ENCODE measurements around the gene SUGP2.
"Not testable (repeated sequence)": the region's sequence is repeated elsewhere in the genome, so short reads cannot be mapped to it uniquely, and the experiment has no call there.

Gene SUGP2

DNA sequence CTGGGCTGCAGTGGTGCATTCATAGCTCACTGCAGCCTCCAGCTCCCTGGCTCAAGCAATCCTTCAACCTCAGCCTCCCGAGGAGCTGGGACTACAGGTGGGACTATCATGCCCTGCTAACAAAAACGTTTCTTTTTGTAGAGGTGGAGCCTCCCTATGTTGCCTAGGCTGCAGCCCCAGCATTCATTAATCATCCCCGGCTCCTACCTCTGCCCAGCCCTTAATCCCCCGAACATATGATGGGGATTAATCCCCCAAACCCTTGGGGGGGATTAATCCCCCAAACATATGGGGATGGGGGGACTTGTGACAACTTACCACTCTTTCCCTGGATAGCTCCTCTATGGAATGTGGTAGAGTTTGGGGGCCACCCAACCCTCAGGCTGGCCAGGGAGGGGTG is 45.9 kb downstream of the SUGP2 start:
- DNase-seq = no peak

DNA sequence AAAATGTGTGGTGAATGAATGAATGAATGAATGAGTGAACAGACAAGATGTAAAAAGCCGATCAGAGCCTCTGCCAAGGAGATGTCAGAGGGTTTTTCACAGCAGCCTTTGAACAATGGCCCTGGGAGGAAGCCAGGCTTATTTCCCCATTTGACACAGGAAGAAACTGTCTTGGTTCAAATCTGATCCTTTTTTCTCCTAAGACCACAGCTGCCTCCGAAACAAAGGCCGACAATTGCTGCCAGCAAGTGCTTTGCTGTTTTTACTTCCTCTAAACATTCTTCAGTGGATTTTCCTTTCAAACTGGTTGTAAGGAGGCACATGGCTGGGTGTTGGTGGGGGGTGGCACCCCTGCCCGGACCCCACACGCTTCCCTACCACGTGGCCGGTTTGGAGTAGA is 48.1 kb downstream of the SUGP2 start:
- DNase-seq = no peak

DNA sequence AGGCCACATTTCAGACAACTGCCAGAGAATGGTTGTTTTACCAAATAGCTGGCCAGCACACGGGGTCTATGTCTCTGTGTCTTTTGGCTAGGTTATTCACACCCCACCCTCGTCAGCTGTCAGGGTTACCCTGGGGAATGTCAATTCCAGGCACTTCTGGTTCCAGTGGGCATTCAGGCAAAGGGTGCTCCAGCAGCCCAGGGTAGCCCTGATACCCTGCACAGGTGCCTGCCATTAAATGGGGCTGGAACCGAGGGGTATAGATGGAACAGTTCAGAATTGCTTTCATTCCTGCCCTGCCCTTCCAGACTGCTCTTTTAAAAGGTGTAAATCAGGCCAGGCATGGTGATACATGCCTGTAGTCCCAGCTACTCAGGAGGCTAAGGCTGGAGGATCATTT is 49.1 kb downstream of the SUGP2 start:
- DNase-seq = no peak

DNA sequence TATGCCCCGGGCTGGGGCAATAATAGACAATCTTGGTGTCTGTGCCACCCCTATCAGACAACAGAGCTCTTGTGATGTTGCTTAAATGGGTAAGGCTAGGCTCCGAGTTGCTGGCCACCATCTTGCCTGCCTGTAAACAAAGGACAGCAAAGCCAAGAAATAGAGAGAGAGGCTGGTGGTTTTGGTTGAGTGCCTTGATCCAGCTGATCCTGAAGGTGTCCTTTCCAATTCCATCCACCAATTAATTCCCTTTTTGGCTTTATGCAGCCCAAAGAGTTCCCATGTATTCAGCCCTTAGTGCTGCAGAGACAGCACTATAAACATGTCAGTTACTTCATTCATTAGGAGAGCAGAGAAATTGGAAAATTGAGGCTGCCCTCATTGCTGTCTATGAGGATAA is 50.6 kb downstream of the SUGP2 start:
- no peak for DNase-seq

DNA sequence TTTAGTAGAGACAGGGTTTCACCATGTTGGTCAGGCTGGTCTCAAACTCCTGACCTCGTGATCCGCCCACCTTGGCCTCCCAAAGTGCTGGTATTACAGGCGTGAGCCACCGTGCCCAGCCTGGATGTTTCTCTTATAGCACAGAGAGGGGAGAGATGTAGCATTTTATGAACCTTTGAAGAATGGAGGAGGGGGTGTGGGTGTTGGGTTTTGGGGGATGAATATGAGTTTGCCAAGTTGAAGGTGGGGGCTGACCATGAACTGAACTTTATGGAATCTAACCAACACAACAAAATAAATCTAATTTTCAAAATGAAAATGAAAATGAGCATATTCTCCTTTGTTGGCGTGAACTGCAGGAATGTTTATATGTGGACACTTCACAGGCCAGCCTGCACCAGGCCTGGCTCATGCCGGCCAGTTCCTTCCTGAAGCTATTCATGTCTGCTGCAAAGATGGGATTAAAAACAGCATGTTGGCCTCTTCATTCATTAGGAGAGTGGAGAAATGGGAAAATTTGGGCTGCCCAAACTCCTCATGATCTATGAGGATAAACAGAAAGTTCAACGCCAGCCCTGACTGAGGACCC is 52.8 kb downstream of the SUGP2 start:
- no peak for DNase-seq

DNA sequence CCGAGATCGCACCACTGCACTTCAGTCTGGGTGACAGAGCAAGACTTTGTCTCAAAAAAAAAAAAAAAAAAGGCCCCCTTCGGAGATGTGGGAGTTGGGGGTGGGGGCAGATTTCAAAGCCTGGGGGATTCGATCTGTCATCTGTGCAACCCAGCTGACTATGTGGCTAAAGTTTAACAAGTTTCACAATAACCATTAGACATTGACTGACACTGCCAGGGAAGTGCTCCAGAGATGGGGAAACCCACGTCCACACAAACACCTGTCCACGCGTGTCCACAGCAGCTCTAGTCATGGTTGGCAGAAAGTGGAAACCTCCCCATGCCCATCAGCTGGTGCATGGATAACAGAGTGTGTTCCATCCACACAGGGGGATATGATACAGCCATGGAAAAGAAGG is 54.7 kb downstream of the SUGP2 start:
- no peak for DNase-seq

DNA sequence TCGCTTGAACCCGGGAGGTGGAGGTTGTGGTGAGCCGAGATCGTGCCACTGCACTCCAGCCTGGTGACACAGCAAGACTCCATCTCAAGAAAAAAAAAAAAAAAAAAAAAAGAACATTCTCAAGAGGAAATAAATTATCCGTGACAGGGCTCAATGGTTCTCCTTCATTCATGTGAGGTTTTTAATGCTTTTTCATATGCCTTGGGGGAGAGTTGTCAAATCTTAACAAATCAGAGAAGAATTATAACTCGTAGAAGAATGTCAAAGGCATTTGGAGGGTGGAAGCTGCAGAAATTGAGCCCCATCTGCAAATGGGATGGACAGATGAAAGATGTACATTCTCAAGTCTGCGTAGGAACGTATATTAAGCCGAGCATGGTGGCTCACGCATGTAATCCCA is 57.4 kb downstream of the SUGP2 start:
- DNase-seq = no peak

DNA sequence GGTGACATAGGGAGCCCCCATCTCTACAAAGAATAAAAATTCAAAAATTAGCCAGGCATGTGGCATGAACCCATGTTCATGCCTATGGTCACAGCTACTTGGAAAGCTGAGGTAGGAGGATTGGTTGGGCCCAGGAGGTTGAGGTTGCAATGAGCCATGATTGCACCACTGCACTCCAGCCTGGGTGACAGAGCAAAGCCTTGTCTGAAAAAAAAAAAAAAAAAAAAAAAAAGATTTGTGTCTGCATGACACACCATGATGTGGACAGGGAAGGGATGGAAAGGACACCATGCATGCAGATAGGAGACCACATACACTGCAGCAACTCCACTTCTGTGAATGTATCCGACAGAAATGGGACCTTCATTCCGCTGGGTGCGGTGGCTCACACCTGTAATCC is 58.3 kb downstream of the SUGP2 start:
- DNase-seq = no peak

DNA sequence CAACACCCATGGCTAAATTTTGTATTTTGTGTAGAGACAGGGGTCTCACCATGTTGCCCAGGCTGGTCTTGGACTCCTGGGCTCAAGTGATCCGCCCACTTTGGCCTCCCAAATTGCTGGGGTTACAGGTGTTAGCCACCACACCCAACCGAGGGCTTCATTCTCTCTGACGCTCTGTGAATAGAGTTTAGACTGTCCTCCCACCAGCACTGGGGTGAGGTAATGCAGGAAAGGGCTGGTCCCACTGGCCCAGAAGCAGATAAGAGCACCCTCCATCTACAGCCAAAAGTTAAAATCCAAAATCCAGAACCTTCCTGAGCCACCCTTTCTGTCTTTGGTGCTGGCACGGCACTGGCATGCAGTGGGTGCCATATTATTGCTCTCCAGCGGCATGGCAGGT is 60.5 kb downstream of the SUGP2 start:
- DNase-seq = no peak

DNA sequence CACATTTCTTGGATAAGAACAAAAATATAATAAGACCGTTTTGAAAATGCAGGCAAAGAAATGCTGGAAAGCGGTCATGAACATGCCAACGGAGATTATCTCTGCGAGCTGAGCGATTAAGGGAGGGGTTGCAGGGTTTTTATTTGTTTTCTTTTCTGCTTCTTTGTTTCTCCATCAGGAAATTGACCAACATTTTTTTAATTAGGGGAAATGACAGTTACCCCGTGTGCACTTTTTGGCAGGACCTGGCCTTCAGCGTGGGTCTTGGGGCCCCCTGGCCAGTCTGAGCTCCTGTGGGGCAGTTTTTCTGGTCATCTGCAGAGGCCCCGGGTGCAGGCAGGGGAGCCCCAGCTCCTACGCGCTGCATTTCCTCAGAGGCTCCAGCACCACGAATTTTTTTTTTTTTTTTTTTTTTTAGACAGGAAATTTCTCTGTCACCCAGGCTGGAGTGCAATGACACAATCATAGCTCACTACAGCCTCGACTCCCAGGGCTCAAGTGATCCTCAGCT is 61.0 kb downstream of the SUGP2 start:
- no peak for DNase-seq

DNA sequence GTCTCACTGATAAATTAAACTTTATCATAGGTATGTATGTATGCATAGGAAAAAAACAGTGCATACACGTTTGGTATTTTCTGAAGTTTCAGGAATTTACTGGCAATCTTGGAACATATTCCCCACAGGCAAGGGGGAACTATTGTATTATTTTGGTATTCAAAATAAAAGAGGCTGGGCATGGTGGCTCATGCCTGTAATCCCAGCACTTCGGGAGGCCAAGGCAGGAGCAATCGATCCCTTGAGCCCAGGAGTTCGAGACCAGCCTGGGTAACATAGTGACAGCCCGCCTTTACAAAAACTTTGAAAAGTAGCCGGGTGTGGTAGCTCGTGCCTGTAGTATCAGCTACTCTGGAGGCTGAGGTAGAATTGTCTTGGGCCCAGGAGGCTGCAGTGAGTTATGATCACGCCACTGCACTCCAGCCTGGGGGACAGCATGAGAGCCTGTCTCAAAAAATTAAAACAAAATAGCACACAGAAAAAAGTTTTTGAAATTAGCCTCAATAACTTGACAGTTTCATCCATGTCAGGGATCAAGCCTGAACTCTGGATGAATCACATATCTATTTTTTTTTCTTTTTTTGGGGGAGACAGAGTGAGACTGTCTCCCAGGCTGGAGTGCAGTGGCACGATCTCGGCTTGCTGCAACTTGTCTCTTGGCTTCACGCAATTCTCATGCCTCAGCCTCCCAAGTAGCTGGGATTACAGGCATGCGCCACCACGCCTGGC is 63.2 kb downstream of the SUGP2 start:
- DNase-seq = no peak

DNA sequence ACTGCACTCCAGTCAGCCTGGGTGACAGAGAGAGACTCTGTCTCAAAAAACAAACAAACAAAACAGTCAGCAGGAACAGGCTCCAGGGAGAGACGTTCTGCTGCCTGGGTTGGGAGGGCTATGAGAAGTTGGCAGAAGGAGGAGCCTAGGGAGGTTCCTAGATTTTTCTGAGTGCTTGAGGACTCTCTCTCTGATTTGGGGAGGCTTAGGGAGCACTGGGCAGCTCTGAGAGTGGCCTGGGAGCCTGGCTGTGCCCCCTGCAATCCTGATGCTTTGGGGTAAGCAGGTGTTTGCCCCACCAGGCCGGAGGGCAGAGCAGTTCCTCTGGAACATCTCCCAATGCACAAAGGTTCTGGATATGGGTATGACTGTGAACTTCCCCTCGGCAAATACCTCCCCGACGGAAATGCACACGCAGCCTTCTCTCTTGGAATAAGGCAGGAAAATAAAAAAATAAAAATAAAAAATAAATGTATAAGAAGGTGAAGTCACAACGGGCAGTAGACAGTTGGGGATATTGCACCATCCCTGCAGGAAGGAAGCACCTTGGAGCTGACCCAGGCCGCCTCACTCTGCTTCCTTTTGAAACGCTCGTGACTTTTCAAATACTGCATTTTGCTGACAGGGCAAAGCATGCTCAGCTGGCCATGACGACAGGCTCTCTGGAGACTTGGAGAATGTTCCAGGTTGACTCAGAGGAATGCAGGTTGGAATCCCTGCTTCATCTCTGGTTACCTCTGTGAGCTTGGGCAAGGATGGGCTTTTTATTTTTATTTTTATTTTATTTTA is 65.8 kb downstream of the SUGP2 start:
- DNase-seq = no peak

DNA sequence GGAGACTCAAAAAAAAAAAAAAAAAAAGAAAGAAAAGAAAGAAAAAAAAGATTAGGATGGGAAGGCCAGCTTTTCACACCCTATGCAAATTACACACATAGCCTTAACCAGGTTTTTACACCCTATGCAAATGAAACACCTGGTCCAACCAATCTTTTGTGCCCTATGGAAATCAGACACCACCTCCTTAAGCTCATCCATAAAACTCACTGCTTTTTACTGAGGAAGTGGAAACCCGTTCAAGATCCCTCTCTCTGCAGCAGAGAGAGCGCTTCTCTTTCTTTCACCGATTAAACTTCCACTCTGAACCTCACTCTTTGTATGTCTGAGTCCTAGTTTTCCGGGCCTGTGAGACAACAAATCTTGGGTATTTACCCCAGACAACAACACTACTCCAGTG is 67.0 kb downstream of the SUGP2 start:
- DNase-seq = no peak

DNA sequence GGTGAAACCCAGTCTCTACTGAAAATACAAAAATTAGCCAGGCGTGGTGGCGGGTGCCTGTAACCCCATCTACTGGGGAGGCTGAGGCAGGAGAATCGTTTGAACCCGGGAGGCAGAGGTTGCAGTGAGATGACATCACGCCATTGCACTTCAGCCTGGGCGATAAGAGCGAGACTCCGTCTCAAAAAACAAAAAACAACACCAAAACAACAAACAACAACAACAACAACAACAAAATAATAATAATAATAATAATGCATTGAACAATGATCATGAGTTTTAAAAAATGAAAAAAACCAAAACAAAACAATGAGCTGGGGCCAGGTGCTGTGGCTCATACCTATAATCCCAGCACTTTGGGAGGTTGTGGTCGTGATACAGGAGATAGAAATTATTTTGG is 69.2 kb downstream of the SUGP2 start:
- DNase-seq = no peak

DNA sequence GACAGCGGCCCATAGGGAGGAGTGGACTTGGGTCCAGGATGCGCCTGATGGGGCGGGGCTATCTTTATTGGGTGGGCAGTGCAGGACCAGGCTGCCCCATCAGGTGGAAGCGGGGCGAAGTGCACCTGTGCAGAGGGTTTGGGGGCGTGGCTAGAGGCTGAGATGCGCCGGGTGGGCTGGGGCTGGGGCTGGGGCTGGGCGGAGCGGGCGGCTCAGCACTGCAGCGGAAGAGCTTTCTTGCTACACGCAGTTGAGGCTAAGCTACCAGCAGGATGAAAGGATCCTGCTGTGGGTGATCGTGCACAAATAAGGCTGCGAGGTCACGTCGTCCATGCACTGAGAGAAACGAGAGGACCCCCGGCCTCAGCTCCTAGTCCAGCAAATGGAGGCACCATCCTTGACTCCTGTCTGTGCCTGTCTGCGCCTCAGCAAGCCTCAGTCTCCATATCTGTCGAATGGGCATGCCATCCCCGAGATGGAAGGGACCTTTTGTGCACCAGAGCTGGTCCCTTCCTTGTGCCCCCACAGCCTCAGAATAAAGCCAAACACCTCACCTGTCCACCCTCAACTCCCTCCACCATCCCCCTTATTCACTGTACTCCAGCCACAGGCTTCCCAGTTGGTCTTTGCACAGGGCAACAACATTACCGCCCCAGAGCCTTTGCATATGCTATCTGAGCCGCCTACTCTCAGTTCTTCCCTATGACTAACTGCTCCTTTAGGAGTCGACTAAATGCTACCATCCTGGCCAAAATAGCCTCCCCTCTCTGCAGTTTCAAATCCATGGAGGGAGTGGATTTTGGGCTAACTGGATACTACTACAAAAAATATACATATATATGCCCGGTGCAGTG is 71.3 kb downstream of the SUGP2 start:
- no peak for DNase-seq

DNA sequence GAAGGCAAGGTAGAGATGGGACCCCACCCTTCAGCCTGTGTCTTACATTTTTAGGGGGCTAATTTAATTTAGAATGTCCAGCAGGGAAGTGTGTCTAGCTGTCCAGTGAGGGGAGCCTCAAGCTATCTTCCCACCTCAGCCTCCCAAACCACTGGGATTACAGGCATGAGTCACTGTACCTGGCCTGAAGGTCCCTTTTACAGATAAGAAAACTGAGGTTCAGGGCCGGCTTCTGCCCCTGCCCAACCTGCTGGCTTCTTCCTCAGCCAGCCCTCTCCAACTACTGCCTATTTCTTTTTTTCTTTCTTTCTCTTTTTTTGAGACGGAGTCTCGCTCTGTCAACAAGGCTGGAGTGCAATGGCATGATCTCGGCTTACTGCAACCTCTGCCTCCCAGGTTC is 72.9 kb downstream of the SUGP2 start:
- no peak for DNase-seq

DNA sequence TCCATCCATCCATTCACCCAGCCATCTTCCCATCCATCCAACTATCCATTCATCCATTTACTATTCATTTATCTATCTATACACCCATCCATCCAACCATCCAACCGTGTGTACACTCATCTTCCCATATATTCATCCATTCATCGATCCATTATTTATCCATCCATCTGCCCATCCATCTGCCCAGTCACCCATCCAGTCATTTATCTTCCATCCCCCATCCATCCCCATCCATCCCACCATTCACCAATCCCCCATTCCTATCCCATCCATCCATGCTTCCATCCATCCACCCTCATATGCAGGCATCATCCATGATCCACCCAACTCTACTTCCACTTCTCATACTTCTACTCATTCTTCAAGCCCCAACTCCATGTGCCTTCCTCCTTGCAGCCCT is 78.3 kb downstream of the SUGP2 start:
- DNase-seq = no peak

DNA sequence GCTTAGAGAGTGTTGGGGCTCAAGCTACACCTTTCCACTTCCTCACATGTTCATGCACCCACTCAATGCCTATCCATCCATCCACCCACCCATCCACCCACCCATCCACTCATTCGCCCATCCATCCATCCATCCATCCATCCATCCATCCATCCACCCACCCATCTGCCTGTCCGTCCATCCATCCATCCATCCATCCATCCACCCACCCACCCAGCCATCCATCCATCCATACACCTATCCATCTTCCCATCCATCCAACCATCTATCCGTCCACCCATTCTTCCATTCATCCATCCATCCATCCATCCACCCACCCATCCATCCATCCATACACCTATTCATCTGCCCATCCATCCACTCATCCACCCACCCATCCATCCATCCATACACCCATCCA is 79.2 kb downstream of the SUGP2 start:
- no peak for DNase-seq

DNA sequence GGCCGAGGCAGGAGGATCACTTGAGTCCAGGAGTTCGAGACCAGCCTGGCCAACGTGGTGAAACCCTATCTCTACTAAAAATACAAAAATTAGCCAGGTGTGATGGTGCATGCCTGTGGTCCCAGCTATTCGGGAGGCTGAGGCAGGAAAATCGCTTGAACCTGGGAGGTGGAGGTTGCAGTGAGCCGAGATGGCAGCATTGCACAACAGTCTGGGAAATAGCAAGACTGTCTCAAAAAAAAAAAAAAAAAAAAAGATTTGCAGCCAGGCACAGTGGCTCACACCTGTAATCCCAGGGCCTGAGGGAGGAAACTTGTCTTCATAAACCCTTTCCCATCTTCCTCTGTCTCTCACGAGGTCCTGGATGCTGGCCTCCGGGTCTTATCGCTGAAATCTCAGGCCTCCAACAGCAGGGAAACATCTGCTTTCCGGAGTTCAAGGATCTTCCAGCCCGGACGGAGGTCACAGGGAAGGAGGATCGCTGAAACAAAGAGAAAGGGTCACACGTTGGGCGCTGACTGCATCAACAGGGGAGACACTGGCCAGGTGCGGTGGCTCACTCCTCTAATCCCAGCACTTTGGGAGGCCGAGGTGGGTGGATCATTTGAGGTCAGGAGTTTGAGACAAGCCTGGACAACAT is 80.8 kb downstream of the SUGP2 start:
- not testable (repeated sequence) for DNase-seq

DNA sequence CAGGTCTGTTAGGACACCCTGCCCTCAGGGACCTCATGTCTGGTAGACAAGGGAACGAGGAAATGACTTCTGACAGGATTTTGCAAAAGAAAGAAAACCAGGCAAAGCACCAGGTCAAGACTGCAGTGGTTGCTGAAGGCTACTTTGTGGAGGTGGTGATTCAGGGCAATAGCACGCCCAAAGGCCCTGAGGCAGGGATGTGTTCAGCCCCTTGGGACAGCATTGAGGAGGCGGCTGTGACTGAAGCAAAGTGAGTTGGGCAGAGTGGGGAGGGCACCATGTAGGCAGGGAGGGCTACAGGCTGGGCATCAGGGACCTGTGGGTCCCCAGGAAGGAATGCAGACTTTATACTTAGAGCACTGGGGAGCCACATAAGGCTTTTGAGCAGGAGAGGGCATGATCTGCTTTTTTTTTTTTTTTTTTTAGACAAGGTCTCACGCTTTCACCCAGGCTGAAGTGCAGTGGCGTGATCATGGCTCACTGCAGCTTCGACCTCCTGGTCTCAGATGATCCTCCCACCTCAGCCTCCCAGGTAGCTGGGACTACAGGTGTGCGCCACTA is 81.5 kb downstream of the SUGP2 start:
- no peak for DNase-seq

DNA sequence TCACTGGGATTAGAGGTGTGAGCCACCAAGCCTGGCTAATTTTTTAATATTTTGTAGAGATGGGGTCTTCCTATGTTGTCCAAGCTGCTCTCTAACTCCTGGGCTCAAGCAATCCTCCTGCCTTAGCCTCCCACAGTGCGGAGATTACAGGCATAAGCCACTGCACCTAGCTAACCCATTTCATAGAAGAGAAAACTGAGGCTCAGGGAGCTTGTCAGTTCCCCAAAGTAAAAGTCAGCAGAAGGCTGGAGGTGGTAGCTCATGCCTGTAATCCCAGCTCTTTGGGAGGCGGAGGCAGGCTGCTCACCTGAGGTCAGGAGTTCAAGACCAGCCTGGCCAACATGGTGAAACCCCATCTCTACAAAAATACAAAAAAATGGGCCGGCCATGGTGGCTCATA is 83.5 kb downstream of the SUGP2 start:
- DNase-seq = no peak

DNA sequence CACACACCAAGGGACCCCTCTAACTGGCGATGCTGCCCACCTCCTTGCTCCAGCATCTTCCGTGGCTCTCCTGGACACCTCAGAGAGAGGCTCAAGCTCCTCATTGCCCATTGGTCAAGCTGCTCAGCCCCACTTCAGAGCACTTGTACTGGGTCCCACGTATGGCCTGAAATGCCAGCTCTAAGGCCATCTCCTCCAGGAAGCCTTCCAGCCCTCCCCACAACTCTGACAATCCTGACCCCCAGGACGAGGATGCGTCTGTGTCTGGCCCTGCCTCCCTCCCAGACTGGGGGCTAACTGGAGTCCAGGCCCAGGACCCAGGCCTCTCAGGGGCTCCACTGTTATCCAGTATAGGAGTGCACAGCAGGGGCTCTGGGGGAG is 84.4 kb downstream of the SUGP2 start:
- DNase-seq = no peak
